Right lobe of liver (tissue), 4 donors: ENCODE results near the gene C1orf232.

Experiments
- POLR2A ChIP-seq: fragments of 450-650 bp; IDR thresholded peaks from one replicate; pipeline ENCODE4 v1.6.1; 2017; ENCODE audit warnings: antibody characterized with exemption, mild to moderate bottlenecking
- TF ChIP-seq, protein P1 (sequence below), 4 donors: fragments of 200-600 bp in 3 of 4; fragments of 450-650 bp in 1 of 4; IDR thresholded peaks; one replicate each; pipeline versions ENCODE4 v1.5.1 to v1.8.0; 2016 to 2022; ENCODE audit warnings: antibody characterized with exemption in 4 of 4, mild to moderate bottlenecking in 2 of 4
- donor health status: DM: no; HTN: no; CAD: no.
- donor health status: DM: no; HTN: no; CAD: no.
- donor health status: DM: no; HTN: yes; CAD: no.

DNA sequence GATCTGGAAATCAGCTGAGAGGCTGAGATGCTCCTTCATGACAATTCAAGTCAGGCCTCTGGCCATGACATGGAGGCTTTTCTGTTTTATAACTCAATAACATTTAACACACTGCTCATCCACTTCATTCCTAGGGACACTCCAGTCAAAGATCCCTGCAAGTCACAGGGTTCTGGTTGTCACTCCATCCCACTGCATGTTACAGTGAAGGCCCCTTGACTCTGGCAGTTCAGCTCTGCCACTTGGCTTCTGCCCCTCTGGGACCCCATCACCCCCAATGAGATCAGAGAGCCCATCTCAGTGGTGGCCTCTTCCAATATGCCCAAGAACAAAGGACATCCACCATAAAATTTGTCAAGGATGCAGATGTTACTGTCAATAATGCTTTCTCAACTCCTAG is 19.9 kb downstream of the C1orf232 start:
- TF ChIP-seq, protein P1, sequence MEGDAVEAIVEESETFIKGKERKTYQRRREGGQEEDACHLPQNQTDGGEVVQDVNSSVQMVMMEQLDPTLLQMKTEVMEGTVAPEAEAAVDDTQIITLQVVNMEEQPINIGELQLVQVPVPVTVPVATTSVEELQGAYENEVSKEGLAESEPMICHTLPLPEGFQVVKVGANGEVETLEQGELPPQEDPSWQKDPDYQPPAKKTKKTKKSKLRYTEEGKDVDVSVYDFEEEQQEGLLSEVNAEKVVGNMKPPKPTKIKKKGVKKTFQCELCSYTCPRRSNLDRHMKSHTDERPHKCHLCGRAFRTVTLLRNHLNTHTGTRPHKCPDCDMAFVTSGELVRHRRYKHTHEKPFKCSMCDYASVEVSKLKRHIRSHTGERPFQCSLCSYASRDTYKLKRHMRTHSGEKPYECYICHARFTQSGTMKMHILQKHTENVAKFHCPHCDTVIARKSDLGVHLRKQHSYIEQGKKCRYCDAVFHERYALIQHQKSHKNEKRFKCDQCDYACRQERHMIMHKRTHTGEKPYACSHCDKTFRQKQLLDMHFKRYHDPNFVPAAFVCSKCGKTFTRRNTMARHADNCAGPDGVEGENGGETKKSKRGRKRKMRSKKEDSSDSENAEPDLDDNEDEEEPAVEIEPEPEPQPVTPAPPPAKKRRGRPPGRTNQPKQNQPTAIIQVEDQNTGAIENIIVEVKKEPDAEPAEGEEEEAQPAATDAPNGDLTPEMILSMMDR (IDR thresholded peaks at IDR 0.05), result no peak
- no peak for TF ChIP-seq POLR2A
